Mammary epithelial cell (primary cell): ENCODE measurements around the gene RABGGTB.
"Not testable (repeated sequence)": the region's sequence is repeated elsewhere in the genome, so short reads cannot be mapped to it uniquely, and the experiment has no call there.

ENCODE experiments used
- CTCF ChIP-seq, 2 donors: IDR thresholded peaks in 1 of 2; conservative IDR thresholded peaks in 1 of 2; 2 replicates each; pipeline ENCODE4 v1.5.1; 2011 to 2012; ENCODE audit warnings: inconsistent platforms in 2 of 2, low read length in 2 of 2, mild to moderate bottlenecking in 2 of 2, control low read depth in 1 of 2, low read depth in 1 of 2; ENCODE audit not compliant: insufficient read depth in 1 of 2; ENCODE audit errors: extremely low read depth in 1 of 2
- EZH2 ChIP-seq: IDR thresholded peaks from 2 replicates; pipeline ENCODE4 v1.6.1; 2012; ENCODE audit warnings: low read length, inconsistent platforms, borderline replicate concordance

GRCh38 chr1:75757210-75757609 lies 28.8 kb upstream of the RABGGTB start:
- TF ChIP-seq CTCF (conservative IDR thresholded peaks at IDR 0.05 in 1 of 2, IDR thresholded peaks at IDR 0.05 in 1 of 2; ENCODE audit: extremely low read depth in 1 of 2, insufficient read depth in 1 of 2, low read depth in 1 of 2, low read length in 2 of 2); EZH2: not testable (repeated sequence)
